Body of pancreas (tissue), 4 donors: ENCODE data around the gene NWD2.

Experiments used
- CTCF ChIP-seq, 7 experiments: fragments of 450-650 bp in 4 of 7; fragments of 200-600 bp in 3 of 7; sonication (generic) in 3 of 7; IDR thresholded peaks; one replicate each; pipeline ENCODE4 v1.5.1; 2016 to 2019; ENCODE audit warnings: antibody characterized with exemption in 7 of 7
- POLR2A ChIP-seq, 3 donors: fragments of 450-650 bp; IDR thresholded peaks; one replicate each; pipeline ENCODE4 v1.6.1; 2016; ENCODE audit warnings: antibody characterized with exemption in 3 of 3, mild to moderate bottlenecking in 2 of 3

- TF ChIP-seq CTCF (IDR thresholded peaks at IDR 0.05) (no peak), POLR2A (IDR thresholded peaks at IDR 0.05) (no peak)
These were observed 148.1 kb downstream of the NWD2 start for GRCh38 chr4:37392521-37393255.
